Measurements from ENCODE around the gene MSANTD1.

DNA sequence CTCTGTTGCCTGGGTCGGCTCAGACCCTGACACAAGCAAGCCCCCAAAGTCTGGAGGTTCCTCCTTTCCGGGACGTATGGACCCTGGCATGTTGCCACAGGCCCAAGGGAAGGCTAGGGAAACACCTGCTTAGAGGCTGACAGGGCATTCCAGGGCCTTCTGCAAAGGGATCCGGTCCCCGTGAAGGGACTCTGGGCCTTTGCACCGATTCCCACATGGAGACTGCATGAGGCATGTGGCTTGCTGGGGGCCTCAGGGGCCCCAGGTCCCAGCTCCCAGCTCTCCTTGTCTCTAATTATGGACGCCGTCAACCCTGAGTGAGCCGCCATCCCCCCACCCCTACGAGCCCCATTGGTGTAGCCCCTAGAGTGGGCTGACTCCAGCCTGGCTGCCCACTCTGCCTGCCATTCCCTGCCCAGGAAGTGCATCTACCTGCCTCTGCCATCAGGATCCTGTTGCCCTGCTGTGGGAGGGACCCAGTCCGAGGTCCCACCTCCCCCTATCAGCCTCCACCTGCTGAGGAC lies 39.7 kb downstream of the MSANTD1 start:
- TF ChIP-seq, protein P1, sequence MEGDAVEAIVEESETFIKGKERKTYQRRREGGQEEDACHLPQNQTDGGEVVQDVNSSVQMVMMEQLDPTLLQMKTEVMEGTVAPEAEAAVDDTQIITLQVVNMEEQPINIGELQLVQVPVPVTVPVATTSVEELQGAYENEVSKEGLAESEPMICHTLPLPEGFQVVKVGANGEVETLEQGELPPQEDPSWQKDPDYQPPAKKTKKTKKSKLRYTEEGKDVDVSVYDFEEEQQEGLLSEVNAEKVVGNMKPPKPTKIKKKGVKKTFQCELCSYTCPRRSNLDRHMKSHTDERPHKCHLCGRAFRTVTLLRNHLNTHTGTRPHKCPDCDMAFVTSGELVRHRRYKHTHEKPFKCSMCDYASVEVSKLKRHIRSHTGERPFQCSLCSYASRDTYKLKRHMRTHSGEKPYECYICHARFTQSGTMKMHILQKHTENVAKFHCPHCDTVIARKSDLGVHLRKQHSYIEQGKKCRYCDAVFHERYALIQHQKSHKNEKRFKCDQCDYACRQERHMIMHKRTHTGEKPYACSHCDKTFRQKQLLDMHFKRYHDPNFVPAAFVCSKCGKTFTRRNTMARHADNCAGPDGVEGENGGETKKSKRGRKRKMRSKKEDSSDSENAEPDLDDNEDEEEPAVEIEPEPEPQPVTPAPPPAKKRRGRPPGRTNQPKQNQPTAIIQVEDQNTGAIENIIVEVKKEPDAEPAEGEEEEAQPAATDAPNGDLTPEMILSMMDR (conservative IDR thresholded peaks at IDR 0.05): no peak
- TF ChIP-seq ZFX (IDR thresholded peaks at IDR 0.05): no peak

Data from C4-2B (cell line).